SJCRH30 (cell line): ENCODE results near the gene MYO7A. TPM values are rescaled to one million over a fixed set of nuclear protein-coding genes. Genes with fewer than 3 reads are reported as not detected.

ENCODE experiments used
- DNase-seq, 2 experiments: peaks; one replicate each; pipeline ENCODE4 v3.0.0-alpha.2; 2015 to 2020
- H3K27ac ChIP-seq: fragments of 250-450 bp; sonication (Bioruptor Pico); 2 replicates; pipeline ENCODE4 v1.5.1; 2020; ENCODE audit warnings: mild to moderate bottlenecking, moderate library complexity
- H3K27me3 ChIP-seq: fragments of 250-450 bp; sonication (Bioruptor Pico); 2 replicates; pipeline ENCODE4 v1.5.1; 2020; ENCODE audit warnings: mild to moderate bottlenecking, moderate library complexity
- H3K36me3 ChIP-seq: fragments of 250-450 bp; sonication (Bioruptor Pico); 2 replicates; pipeline ENCODE4 v1.5.1; 2020; ENCODE audit warnings: mild to moderate bottlenecking, moderate library complexity
- H3K4me1 ChIP-seq: fragments of 250-450 bp; sonication (Bioruptor Pico); 2 replicates; pipeline ENCODE4 v1.5.1; 2020; ENCODE audit warnings: mild to moderate bottlenecking, moderate library complexity
- H3K4me3 ChIP-seq: fragments of 250-450 bp; sonication (Bioruptor Pico); 2 replicates; pipeline ENCODE4 v1.5.1; 2020; ENCODE audit warnings: mild to moderate bottlenecking, moderate library complexity
- H3K9me3 ChIP-seq: fragments of 250-450 bp; sonication (Bioruptor Pico); replicated peaks from 2 replicates; pipeline ENCODE4 v1.5.1; 2020; ENCODE audit warnings: mild to moderate bottlenecking, moderate library complexity
- total RNA-seq: library from RNA; depleted of rRNA; stranded (reverse); fragments of >200 nt; shearing (Covaris generic); gene quantifications from 2 replicates; pipeline ENCODE4 v1.2.3, GENCODE V29; 2014

MYO7A gene
- total RNA-seq, 1 experiment from 2014 or later = 4.5 TPM

GRCh38 chr11:77181226-77181625 is 53.2 kb downstream of the MYO7A start:
- DNase-seq = no peak
- no peaks in the 10 kb centered on the region for H3K27me3 ChIP-seq
- H3K4me1 ChIP-seq = no peaks in the 10 kb centered on the region
- H3K9me3 ChIP-seq = no peaks in the 10 kb centered on the region
- H3K36me3 ChIP-seq = no peaks in the 10 kb centered on the region
- no peak overlapping the region for H3K27ac ChIP-seq
- no peak overlapping the region for H3K4me3 ChIP-seq

GRCh38 chr11:77181799-77182541 is 53.9 kb downstream of the MYO7A start:
- H3K4me1 ChIP-seq = no peaks in the 10 kb centered on the region

GRCh38 chr11:77182542-77183430 is 54.7 kb downstream of the MYO7A start:
- Histone ChIP-seq H3K9me3 (no peaks in the 10 kb centered on the region), H3K4me3 (no peak overlapping the region), H3K36me3 (no peaks in the 10 kb centered on the region), H3K27me3 (no peaks in the 10 kb centered on the region), H3K4me1 (no peaks in the 10 kb centered on the region), H3K27ac (no peak overlapping the region)
- no peak for DNase-seq

More at GRCh38 chr11:77181799-77182541, 53.9 kb downstream of the MYO7A start:
- no peak for DNase-seq
- Histone ChIP-seq H3K36me3 (no peaks in the 10 kb centered on the region), H3K4me3 (no peak overlapping the region), H3K27ac (no peak overlapping the region), H3K27me3 (no peaks in the 10 kb centered on the region), H3K9me3 (no peaks in the 10 kb centered on the region)

- H3K27ac ChIP-seq = no peak overlapping the region
- DNase-seq = no peak
- no peaks in the 10 kb centered on the region for H3K36me3 ChIP-seq
- no peaks in the 10 kb centered on the region for H3K4me1 ChIP-seq
- no peaks in the 10 kb centered on the region for H3K27me3 ChIP-seq
- H3K4me3 ChIP-seq = no peak overlapping the region
- no peaks in the 10 kb centered on the region for H3K9me3 ChIP-seq
These were observed 55.5 kb downstream of the MYO7A start for GRCh38 chr11:77183431-77183984.

- Histone ChIP-seq H3K4me1 (peaks cover 6% of the 10 kb centered on the region; the same call in 1 of the 2 replicates), H3K9me3 (no peaks in the 10 kb centered on the region), H3K4me3 (no peak overlapping the region), H3K27me3 (no peaks in the 10 kb centered on the region), H3K27ac (no peak overlapping the region), H3K36me3 (no peaks in the 10 kb centered on the region)
- DNase-seq = no peak
These were observed 56.3 kb downstream of the MYO7A start for GRCh38 chr11:77184136-77184860.

- H3K36me3 ChIP-seq = no peaks in the 10 kb centered on the region
- H3K27me3 ChIP-seq = no peaks in the 10 kb centered on the region
- H3K4me1 ChIP-seq = peaks cover 7% of the 10 kb centered on the region; the same call in 1 of the 2 replicates
- DNase-seq = no peak
- H3K4me3 ChIP-seq = no peak overlapping the region
- H3K27ac ChIP-seq = no peak overlapping the region
- no peaks in the 10 kb centered on the region for H3K9me3 ChIP-seq
These were observed 58.3 kb downstream of the MYO7A start for GRCh38 chr11:77186302-77186701.

- no peaks in the 10 kb centered on the region for H3K36me3 ChIP-seq
- no peak overlapping the region for H3K4me3 ChIP-seq
- H3K27ac ChIP-seq = no peak overlapping the region
- DNase-seq = no peak
- peaks cover 7% of the 10 kb centered on the region; the same call in 1 of the 2 replicates for H3K4me1 ChIP-seq
- H3K27me3 ChIP-seq = no peaks in the 10 kb centered on the region
- H3K9me3 ChIP-seq = no peaks in the 10 kb centered on the region
These were observed 59.2 kb downstream of the MYO7A start for GRCh38 chr11:77187111-77187750.

- H3K27ac ChIP-seq = no peak overlapping the region
- H3K4me3 ChIP-seq = no peak overlapping the region
- no peaks in the 10 kb centered on the region for H3K36me3 ChIP-seq
- peaks cover 7% of the 10 kb centered on the region; the same call in 1 of the 2 replicates for H3K4me1 ChIP-seq
- peak; percentile 70 to 90 for DNase-seq
- no peaks in the 10 kb centered on the region for H3K27me3 ChIP-seq
- no peaks in the 10 kb centered on the region for H3K9me3 ChIP-seq
These were observed 60.0 kb downstream of the MYO7A start for GRCh38 chr11:77187776-77188632.

GRCh38 chr11:77188633-77189491 is 60.8 kb downstream of the MYO7A start:
- Histone ChIP-seq H3K27me3 (no peaks in the 10 kb centered on the region), H3K4me3 (peak overlapping the region; percentile 4; the same call in 1 of the 2 replicates), H3K27ac (peak overlapping the region; percentile 19; the same call in 1 of the 2 replicates), H3K4me1 (peaks cover 7% of the 10 kb centered on the region; the same call in 1 of the 2 replicates), H3K9me3 (no peaks in the 10 kb centered on the region), H3K36me3 (no peaks in the 10 kb centered on the region)
- peak; percentile 38 to 43 for DNase-seq

- Histone ChIP-seq H3K36me3 (no peaks in the 10 kb centered on the region), H3K9me3 (no peaks in the 10 kb centered on the region), H3K4me3 (no peak overlapping the region; the same call in 1 of the 2 replicates), H3K27ac (peak overlapping the region; percentile 19; the same call in 1 of the 2 replicates), H3K27me3 (no peaks in the 10 kb centered on the region), H3K4me1 (peaks cover 7% of the 10 kb centered on the region; the same call in 1 of the 2 replicates)
- DNase-seq = no peak
These were observed 61.7 kb downstream of the MYO7A start for GRCh38 chr11:77189588-77190210.

- Histone ChIP-seq H3K4me3 (no peak overlapping the region), H3K27me3 (no peaks in the 10 kb centered on the region), H3K27ac (no peak overlapping the region), H3K9me3 (no peaks in the 10 kb centered on the region), H3K4me1 (peaks cover 12% of the 10 kb centered on the region; the same call in 1 of the 2 replicates), H3K36me3 (no peaks in the 10 kb centered on the region)
- DNase-seq = no peak
These were observed 62.5 kb downstream of the MYO7A start for GRCh38 chr11:77190331-77191075.
